Gastrocnemius medialis (tissue), 4 donors: ENCODE measurements around the gene DDX11. TPM values are rescaled to one million over a fixed set of nuclear protein-coding genes. Genes with fewer than 3 reads are reported as not detected.
"Not testable (repeated sequence)": the region's sequence is repeated elsewhere in the genome, so short reads cannot be mapped to it uniquely, and the experiment has no call there.

Experiments used
- ATAC-seq, 2 donors: fragments of 150-250 bp; one replicate each; pipeline ENCODE4 v1.9.1; 2016
- DNase-seq, 2 donors: peaks; one replicate each; pipeline ENCODE4 v3.0.0-alpha.2; 2019
- H3K27ac ChIP-seq, 4 donors: fragments of 200-600 bp; sonication (generic); 1 replicate in 1 of 4; 2 replicates in 3 of 4; pipeline ENCODE4 v1.5.1; 2016 to 2018; ENCODE audit warnings: mild to moderate bottlenecking in 2 of 4, moderate library complexity in 1 of 4
- H3K27me3 ChIP-seq, 3 donors: fragments of 200-600 bp; sonication (generic) in 2 of 3; 1 replicate in 1 of 3; 2 replicates in 2 of 3; pipeline versions ENCODE4 v1.5.1 to v1.6.0; 2016 to 2019; ENCODE audit warnings: mild to moderate bottlenecking in 1 of 3, moderate library complexity in 1 of 3
- H3K36me3 ChIP-seq, 2 donors: fragments of 200-600 bp; sonication (generic) in 1 of 2; one replicate each; pipeline ENCODE4 v1.5.1; 2017 to 2018
- H3K4me1 ChIP-seq, 2 donors: fragments of 200-600 bp; sonication (generic) in 1 of 2; one replicate each; pipeline ENCODE4 v1.5.1; 2016 to 2017; ENCODE audit warnings: mild to moderate bottlenecking in 2 of 2
- H3K4me3 ChIP-seq, 4 donors: fragments of 200-600 bp; sonication (generic) in 3 of 4; 1 replicate in 1 of 4; 2 replicates in 3 of 4; pipeline ENCODE4 v1.5.1; 2016 to 2019; ENCODE audit warnings: mild to moderate bottlenecking in 2 of 4
- H3K9me3 ChIP-seq, 3 donors: fragments of 200-600 bp; sonication (generic) in 2 of 3; 1 replicate in 1 of 3; 2 replicates in 2 of 3; pipeline ENCODE4 v1.5.1; 2016 to 2019
- POLR2A ChIP-seq, 2 donors: fragments of 450-650 bp; IDR thresholded peaks; one replicate each; pipeline ENCODE4 v1.6.1; 2017; ENCODE audit warnings: antibody characterized with exemption in 2 of 2, mild to moderate bottlenecking in 2 of 2, moderate library complexity in 2 of 2
- in situ Hi-C, 4 donors: fragments of 200-750 bp; cut with MboI; loops; one replicate each; pipeline versions ENCODE4 v1.15.0 to v1.8.0; 2017; ENCODE audit warnings: low sequenced_read_pairs in 4 of 4
- intact Hi-C: fragments of 100-400 bp; cut with DNase I; formaldehyde crosslinking; loops from one replicate; pipeline ENCODE4 v1.15.1; 2023; ENCODE audit warnings: low total_unique reads
- total RNA-seq, 4 donors: library from RNA; depleted of rRNA; stranded (reverse); fragments of >200 nt; gene quantifications; one replicate each; pipeline versions ENCODE4 v1.1.0 to v1.2.3, GENCODE V29; 2016
- TF ChIP-seq, protein P1 (sequence below), 5 experiments: fragments of 450-650 bp in 3 of 5; fragments of 200-600 bp in 2 of 5; sonication (generic) in 2 of 5; IDR thresholded peaks in 4 of 5; conservative IDR thresholded peaks in 1 of 5; 1 replicate in 4 of 5; 2 replicates in 1 of 5; pipeline ENCODE4 v1.5.1; 2016 to 2019; ENCODE audit warnings: antibody characterized with exemption in 5 of 5, mild to moderate bottlenecking in 3 of 5, moderate library complexity in 3 of 5

The DDX11 gene
- total RNA-seq, 4 donors from 2014 or later = 5.1 to 29.8 (median 13.3) TPM

DNA sequence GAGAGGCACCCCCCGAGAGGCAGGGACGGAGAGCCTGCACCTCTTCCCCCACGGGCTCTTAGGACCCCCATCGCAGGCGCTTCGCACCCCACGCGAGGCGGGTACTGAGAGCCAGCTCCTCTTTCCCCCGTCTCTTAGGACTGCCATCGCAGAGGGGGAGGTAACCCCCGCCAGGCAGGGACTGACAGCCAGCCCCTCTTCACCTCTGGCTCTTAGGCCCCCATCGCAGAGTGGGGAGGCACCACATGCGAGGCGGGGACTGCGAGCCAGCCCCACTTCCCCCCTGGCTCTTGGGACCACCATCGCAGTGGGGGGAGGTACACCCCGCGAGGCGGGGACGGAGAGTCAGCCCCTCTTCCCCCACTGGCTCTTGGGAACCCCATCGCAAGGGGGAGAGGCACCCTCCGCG, 46.1 kb downstream of the DDX11 start:
- intact Hi-C loops (loop anchor here (5.0 kb wide), 1 partner anchor 152 kb away; no protein-coding TSS in a partner anchor), in situ Hi-C loops (loop anchor here in 1 of 4 donors (25.0 kb wide), 1 partner anchor 117 kb away; no protein-coding TSS in a partner anchor)
- Histone ChIP-seq H3K36me3 (no peaks in the 10 kb centered on the region), H3K4me3 (peak overlapping the region in 1 of 4 donors; percentile 51), H3K9me3 (no peaks in the 10 kb centered on the region), H3K27me3 (peaks cover 20 to 24% (median 20%) of the 10 kb centered on the region in 3 donors), H3K4me1 (peaks cover 0 to 28% of the 10 kb centered on the region in 2 donors), H3K27ac (no peak overlapping the region)
- ATAC-seq = no peak
- TF ChIP-seq POLR2A (IDR thresholded peaks at IDR 0.05) = no peak
- TF ChIP-seq, protein P1, sequence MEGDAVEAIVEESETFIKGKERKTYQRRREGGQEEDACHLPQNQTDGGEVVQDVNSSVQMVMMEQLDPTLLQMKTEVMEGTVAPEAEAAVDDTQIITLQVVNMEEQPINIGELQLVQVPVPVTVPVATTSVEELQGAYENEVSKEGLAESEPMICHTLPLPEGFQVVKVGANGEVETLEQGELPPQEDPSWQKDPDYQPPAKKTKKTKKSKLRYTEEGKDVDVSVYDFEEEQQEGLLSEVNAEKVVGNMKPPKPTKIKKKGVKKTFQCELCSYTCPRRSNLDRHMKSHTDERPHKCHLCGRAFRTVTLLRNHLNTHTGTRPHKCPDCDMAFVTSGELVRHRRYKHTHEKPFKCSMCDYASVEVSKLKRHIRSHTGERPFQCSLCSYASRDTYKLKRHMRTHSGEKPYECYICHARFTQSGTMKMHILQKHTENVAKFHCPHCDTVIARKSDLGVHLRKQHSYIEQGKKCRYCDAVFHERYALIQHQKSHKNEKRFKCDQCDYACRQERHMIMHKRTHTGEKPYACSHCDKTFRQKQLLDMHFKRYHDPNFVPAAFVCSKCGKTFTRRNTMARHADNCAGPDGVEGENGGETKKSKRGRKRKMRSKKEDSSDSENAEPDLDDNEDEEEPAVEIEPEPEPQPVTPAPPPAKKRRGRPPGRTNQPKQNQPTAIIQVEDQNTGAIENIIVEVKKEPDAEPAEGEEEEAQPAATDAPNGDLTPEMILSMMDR (IDR thresholded peaks at IDR 0.05 in 4 of 5, conservative IDR thresholded peaks at IDR 0.05 in 1 of 5) = no peak
- no peak for DNase-seq

DNA sequence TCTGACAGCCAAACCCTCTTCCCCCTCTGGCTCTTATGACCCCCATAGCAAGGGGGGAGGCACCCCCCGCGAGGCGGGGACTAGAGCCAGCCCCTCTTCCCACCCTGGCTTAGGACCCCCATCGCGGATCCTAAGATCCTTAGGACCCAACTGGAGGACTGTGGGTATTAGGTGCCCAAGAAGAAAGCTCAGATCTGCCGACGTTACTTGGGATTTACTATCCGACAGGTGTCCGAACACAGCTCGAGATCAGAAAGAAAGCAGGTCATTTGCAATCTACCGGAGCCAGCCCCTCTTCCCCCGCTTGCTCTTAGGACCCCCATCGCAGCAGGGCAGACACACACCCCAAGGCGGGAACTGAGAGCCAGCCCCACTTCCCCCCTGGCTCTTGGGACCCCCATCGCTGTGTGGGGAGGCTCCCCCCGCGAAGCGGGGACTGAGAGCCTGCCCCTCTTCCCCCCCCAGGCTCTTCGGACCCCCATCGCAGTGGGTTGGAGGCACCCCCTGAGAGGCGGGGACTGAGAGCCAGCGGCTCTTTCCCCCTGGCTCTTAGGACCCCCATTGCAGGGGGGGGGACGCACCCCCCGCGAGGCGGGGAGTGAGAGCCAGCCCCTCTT, 46.8 kb downstream of the DDX11 start:
- peaks cover 20 to 24% (median 20%) of the 10 kb centered on the region in 3 donors for H3K27me3 ChIP-seq
- in situ Hi-C loops = loop anchor here in 1 of 4 donors (25.0 kb wide), 1 partner anchor 117 kb away; no protein-coding TSS in a partner anchor
- H3K27ac ChIP-seq = no peak overlapping the region
- TF ChIP-seq, protein P1 (IDR thresholded peaks at IDR 0.05 in 4 of 5, conservative IDR thresholded peaks at IDR 0.05 in 1 of 5) = no peak
- TF ChIP-seq POLR2A (IDR thresholded peaks at IDR 0.05) = no peak
- ATAC-seq (no peak), DNase-seq (no peak)
- peaks cover 0 to 28% of the 10 kb centered on the region in 2 donors for H3K4me1 ChIP-seq
- no peaks in the 10 kb centered on the region for H3K36me3 ChIP-seq
- H3K9me3 ChIP-seq = no peaks in the 10 kb centered on the region
- peak overlapping the region in 1 of 4 donors; percentile 51 for H3K4me3 ChIP-seq
- intact Hi-C loops = no loop called here

DNA sequence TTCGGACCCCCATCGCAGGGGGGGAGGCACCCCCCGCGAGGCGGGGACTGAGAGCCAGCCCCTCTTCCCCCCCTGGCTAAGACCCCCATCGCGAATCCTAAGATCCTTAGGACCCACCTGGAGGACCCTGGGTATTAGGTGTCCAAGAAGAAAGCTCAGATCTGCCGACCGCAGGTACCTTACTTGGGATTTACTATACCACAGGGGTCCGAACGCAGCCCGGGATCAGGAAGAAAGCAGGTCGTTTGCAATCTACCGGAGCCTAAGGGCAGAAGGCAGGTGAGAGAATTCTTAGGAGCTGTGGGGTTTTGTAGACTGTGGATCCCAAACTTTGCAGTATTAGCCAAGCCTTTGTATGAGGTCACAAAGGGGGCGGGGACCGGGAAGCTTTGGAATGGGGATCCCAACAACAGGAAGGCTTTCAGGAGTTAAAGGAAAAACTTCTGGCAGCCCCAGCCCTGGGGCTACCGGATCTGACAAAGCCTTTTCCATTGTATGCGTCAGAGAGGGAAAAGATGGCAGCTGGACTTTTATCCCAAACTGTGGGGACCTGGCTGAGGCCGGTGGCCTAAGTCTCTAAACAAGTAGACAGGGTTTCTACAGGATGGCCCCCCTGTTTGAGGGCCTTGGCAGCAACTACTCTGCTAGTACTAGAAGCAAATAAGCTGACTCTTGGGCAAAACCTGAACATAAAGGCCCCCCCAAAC, 47.5 kb downstream of the DDX11 start:
- in situ Hi-C loops = loop anchor here in 1 of 4 donors (25.0 kb wide), 1 partner anchor 116 kb away; no protein-coding TSS in a partner anchor
- H3K9me3 ChIP-seq, H3K4me3 ChIP-seq, DNase-seq, ATAC-seq, intact Hi-C loops, H3K36me3 ChIP-seq, H3K27ac ChIP-seq: not testable (repeated sequence)
- peaks cover 20 to 24% (median 20%) of the 10 kb centered on the region in 3 donors for H3K27me3 ChIP-seq
- peaks cover 0 to 28% of the 10 kb centered on the region in 2 donors for H3K4me1 ChIP-seq

DNA sequence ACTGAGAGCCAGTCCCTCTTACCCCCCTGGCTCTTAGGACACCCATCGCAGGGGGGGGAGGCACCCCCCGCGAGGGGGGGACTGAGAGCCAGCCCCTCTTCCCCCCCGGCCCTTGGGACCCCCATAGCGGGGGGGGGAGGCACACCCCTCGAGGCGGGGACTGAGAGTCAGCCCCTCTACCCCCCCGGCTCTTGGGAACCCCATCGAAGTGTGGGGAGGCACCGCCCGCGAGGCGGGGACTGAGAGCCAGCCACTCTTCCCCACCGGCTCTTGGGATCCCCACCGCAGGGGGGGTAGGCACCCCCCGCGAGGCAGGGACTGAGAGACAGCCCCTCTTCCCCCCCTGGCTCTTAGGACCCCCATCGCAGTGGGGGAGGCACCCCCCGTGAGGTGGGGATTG, 48.8 kb downstream of the DDX11 start:
- Histone ChIP-seq H3K4me1 (peaks cover 0 to 18% of the 10 kb centered on the region in 2 donors), H3K4me3 (no peak overlapping the region), H3K36me3 (no peaks in the 10 kb centered on the region), H3K9me3 (no peaks in the 10 kb centered on the region), H3K27ac (no peak overlapping the region), H3K27me3 (peaks cover 12 to 20% (median 16%) of the 10 kb centered on the region in 3 donors)
- ATAC-seq (no peak), DNase-seq (no peak)
- no peak for TF ChIP-seq POLR2A (IDR thresholded peaks at IDR 0.05)
- TF ChIP-seq, protein P1 (IDR thresholded peaks at IDR 0.05 in 4 of 5, conservative IDR thresholded peaks at IDR 0.05 in 1 of 5) = no peak
- in situ Hi-C loops (loop anchor here in 1 of 4 donors (25.0 kb wide), 1 partner anchor 115 kb away; no protein-coding TSS in a partner anchor), intact Hi-C loops (no loop called here)

DNA sequence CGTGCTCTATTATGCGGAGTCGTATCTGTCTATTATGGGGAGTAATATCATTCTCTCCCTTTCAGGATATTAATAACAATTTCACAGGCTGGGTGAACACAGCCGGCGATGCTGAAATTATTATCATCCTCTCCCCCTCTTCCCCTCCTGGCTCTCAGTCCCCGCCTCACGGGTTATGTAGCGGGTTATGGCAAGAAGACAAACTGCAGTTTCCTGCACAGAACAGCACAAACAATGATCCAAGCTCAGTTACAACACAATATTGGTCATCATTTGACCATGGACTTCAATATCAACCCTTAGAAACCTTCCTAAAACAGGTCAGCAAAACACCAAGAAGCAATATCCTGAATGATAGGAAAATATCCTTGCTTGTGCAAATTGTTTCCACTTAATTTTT, 50.5 kb downstream of the DDX11 start:
- H3K27ac ChIP-seq, H3K27me3 ChIP-seq, H3K9me3 ChIP-seq, H3K4me1 ChIP-seq, H3K4me3 ChIP-seq, H3K36me3 ChIP-seq, DNase-seq, ATAC-seq, intact Hi-C loops: not testable (repeated sequence)
- in situ Hi-C loops = loop anchor here in 1 of 4 donors (25.0 kb wide), 1 partner anchor 113 kb away; no protein-coding TSS in a partner anchor

DNA sequence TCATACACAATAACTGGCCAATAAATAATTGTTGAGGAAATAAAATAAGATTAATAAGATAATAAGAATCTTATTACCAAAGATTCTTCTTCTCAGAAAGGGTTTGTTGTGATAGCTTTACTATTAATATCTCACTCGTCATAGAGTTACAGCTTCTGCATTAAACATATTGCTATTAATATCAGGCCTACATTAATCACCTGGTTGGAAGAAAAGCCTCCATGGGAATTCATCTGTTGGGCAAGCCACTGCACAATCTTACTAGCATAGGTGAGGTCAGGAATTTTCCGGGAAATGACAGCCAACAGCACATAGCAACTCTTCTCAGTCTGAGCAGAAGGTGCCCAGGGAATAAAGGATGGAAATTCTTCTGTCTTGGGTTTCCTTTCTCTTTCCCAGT, 51.5 kb downstream of the DDX11 start:
- in situ Hi-C loops, H3K27ac ChIP-seq, H3K4me3 ChIP-seq, intact Hi-C loops, H3K36me3 ChIP-seq, H3K4me1 ChIP-seq, H3K27me3 ChIP-seq, DNase-seq, H3K9me3 ChIP-seq: not testable (repeated sequence)
- ATAC-seq = peak; percentile 78 to 98

DNA sequence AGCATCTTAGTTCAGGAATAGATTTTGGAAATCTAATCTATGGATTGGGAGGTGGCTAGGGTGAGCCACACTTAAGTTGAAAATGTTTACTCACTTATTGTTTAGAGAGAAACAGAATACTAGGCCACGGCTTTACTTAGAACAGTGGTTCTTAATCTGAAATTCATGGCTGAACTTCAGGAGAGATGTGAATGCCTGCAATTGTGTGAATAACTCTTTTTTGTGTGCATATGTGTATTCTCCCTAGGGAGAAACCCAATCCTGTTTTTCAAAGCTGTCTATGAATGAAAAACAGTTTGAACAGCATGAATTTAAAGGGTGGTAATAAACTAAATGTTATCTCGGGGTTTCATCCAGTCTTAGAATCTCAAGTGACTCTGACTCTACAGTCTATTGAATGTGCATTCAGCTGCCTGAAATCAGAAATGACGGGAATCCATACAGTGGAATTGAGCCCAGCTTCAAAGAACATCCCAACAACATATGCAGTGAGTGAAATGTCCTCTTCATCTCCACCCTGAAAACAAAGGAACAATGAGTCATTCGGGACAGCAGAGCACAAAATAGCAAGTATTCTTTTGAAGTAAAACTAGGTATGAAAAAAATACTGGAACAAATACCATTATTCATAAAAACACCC, 53.7 kb downstream of the DDX11 start:
- in situ Hi-C loops, H3K27ac ChIP-seq, H3K4me1 ChIP-seq: not testable (repeated sequence)

DNA sequence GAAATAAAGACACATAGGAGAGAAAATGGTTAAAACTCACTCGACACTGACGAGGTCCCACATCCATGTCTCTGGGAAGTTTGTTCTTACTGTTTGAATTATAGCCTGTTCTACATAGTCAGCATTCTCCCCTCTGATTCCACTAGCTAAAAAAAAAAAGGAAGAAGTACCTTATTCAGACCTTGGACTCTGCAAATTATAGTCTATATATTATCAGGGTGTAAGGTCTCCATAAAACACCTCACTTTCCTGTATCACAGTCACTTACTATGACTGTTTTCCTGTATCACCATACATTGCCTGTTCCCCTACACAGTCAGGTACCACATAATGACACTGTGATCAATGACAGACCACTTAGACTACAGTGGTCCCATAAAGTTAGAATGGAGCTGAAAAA, 62.9 kb downstream of the DDX11 start:
- H3K36me3 ChIP-seq, H3K9me3 ChIP-seq, ATAC-seq, intact Hi-C loops, H3K4me1 ChIP-seq, DNase-seq, H3K27me3 ChIP-seq, H3K27ac ChIP-seq, in situ Hi-C loops, H3K4me3 ChIP-seq: not testable (repeated sequence)

More for the DNA sequence above, 53.7 kb downstream of the DDX11 start:
- DNase-seq, H3K4me3 ChIP-seq, H3K36me3 ChIP-seq, H3K9me3 ChIP-seq, H3K27me3 ChIP-seq, ATAC-seq, intact Hi-C loops: not testable (repeated sequence)
